ENCODE measurements around the gene GNL1.

GRCh38 chr6:30554404-30554803, 1.9 kb downstream of the GNL1 start:
- no peak for TF ChIP-seq CTCF (IDR thresholded peaks at IDR 0.05; ENCODE audit: extremely low read depth in 1 of 2, insufficient read depth in 1 of 2, low read depth in 1 of 2, low read length in 2 of 2)
- no peak for TF ChIP-seq EZH2 (IDR thresholded peaks at IDR 0.05; ENCODE audit: borderline replicate concordance, low read depth, low read length, severe bottlenecking)
